ENCODE measurements around the gene IAH1.

DNA sequence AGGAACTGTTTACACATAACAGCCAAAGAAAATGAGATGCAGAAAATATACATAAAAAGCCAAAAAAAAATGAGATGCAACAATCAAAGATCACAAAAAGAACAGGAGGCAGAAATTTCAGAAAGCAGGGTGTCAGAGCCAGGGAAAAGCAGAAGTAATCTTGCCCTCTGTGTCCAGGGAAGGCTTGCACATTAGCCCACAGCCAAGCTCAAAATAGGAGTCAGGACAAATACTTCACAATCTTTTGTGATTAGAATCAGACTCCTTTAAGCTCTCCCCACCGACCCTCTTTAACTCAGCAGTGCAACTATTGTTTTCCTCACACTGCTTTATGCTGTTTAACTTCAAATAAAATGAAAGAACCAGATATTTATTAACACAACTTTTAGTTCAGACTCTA is 34.6 kb downstream of the IAH1 start:
- no peak for TF ChIP-seq POLR2A (IDR thresholded peaks at IDR 0.05)
- TF ChIP-seq, protein P1, sequence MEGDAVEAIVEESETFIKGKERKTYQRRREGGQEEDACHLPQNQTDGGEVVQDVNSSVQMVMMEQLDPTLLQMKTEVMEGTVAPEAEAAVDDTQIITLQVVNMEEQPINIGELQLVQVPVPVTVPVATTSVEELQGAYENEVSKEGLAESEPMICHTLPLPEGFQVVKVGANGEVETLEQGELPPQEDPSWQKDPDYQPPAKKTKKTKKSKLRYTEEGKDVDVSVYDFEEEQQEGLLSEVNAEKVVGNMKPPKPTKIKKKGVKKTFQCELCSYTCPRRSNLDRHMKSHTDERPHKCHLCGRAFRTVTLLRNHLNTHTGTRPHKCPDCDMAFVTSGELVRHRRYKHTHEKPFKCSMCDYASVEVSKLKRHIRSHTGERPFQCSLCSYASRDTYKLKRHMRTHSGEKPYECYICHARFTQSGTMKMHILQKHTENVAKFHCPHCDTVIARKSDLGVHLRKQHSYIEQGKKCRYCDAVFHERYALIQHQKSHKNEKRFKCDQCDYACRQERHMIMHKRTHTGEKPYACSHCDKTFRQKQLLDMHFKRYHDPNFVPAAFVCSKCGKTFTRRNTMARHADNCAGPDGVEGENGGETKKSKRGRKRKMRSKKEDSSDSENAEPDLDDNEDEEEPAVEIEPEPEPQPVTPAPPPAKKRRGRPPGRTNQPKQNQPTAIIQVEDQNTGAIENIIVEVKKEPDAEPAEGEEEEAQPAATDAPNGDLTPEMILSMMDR (IDR thresholded peaks at IDR 0.05), result no peak
